ENCODE data around the gene JMJD4. TPM values are rescaled to one million over a fixed set of nuclear protein-coding genes. Genes with fewer than 3 reads are reported as not detected.
A peak's percentile ranks its signal among the peaks of the same experiment; 100 is the strongest.

JMJD4 gene
- total and polyA plus RNA-seq, 2 experiments from 2014 or later, result 11.5 to 17.7 TPM

DNA sequence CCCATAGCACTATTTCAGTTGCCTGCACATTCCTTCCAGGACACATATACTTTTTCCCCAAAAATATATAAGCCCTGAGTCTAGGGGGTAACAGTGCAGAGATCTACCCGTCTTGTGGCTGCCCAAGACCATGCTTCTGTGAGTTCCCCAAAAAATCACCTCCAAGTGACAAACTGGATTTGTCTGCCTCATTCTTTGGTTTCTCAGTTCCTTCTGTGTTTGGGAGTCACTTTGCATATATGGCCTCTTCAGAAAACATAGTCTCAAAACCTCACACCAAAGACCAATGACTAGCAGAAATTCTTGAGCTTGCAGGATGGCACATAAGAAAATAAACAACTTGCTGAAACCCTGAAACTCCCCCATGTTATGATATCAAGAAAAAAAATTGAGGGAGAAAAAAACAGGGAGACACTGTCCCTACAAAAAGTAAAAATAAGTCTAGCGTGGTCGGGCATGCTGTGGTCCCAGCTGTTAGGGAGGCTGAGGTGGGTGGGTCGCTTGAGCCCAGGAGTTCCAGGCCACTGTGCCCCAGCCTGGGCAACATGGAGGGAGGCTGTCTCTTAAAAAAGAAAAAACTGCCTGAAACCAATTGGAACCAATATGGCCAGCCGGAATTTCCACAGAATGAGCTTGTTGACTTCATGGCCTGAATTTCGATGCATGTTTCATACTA is 8.0 kb downstream of the JMJD4 start:
- Mint-ChIP-seq H3K27ac (no peak overlapping the region), H3K36me3 (ENCODE audit: low read depth) (peaks cover 27% of the 10 kb centered on the region), H3K27me3 (ENCODE audit: insufficient read depth, low read depth, poor library complexity) (peaks cover 21% of the 10 kb centered on the region), H3K4me1 (peaks cover 23% of the 10 kb centered on the region), H3K9me3 (peaks cover 31% of the 10 kb centered on the region), H3K4me3 (peak overlapping the region; percentile 79; the same call in 1 of the 3 replicates)
- Histone ChIP-seq H3K4me1 (ENCODE audit: insufficient read depth) (peaks cover 12% of the 10 kb centered on the region; the same call in 1 of the 2 replicates), H4K20me1 (replicated peaks; ENCODE audit: insufficient read depth) (no peaks in the 10 kb centered on the region), H3K4me3 (no peak overlapping the region), H2AFZ (no peak overlapping the region), H3K36me3 (ENCODE audit: insufficient read depth) (no peaks in the 10 kb centered on the region), H3K4me2 (no peak overlapping the region), H3K79me2 (replicated peaks; ENCODE audit: insufficient read depth) (no peaks in the 10 kb centered on the region), H3K27ac (ENCODE audit: low read depth) (no peak overlapping the region), H3K9me2 (ENCODE audit: insufficient read depth) (0 out of 2 replicates have a peak, but pooled peaks cover 4% of the 10 kb centered on the region), H3F3A (replicated peaks; ENCODE audit: low read depth) (0 out of 2 replicates have a peak, but pooled peaks cover 7% of the 10 kb centered on the region), H3K27me3 (ENCODE audit: insufficient read depth) (no peaks in the 10 kb centered on the region)
- TF ChIP-seq, protein P1, sequence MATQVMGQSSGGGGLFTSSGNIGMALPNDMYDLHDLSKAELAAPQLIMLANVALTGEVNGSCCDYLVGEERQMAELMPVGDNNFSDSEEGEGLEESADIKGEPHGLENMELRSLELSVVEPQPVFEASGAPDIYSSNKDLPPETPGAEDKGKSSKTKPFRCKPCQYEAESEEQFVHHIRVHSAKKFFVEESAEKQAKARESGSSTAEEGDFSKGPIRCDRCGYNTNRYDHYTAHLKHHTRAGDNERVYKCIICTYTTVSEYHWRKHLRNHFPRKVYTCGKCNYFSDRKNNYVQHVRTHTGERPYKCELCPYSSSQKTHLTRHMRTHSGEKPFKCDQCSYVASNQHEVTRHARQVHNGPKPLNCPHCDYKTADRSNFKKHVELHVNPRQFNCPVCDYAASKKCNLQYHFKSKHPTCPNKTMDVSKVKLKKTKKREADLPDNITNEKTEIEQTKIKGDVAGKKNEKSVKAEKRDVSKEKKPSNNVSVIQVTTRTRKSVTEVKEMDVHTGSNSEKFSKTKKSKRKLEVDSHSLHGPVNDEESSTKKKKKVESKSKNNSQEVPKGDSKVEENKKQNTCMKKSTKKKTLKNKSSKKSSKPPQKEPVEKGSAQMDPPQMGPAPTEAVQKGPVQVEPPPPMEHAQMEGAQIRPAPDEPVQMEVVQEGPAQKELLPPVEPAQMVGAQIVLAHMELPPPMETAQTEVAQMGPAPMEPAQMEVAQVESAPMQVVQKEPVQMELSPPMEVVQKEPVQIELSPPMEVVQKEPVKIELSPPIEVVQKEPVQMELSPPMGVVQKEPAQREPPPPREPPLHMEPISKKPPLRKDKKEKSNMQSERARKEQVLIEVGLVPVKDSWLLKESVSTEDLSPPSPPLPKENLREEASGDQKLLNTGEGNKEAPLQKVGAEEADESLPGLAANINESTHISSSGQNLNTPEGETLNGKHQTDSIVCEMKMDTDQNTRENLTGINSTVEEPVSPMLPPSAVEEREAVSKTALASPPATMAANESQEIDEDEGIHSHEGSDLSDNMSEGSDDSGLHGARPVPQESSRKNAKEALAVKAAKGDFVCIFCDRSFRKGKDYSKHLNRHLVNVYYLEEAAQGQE (IDR thresholded peaks at IDR 0.05; ENCODE audit: unreplicated experiment), result no peak
- TF ChIP-seq POLR2AphosphoS5 (IDR thresholded peaks at IDR 0.05; ENCODE audit: low read depth), result no peak
- no peak for TF ChIP-seq CREB1 (CRISPR knock-in tag; IDR thresholded peaks at IDR 0.05; ENCODE audit: low read depth)
- no peak for TF ChIP-seq ETS1 (IDR thresholded peaks at IDR 0.05)
- no peak for TF ChIP-seq EZH2phosphoT487 (IDR thresholded peaks at IDR 0.05; ENCODE audit: unreplicated experiment)
- TF ChIP-seq NANOG (IDR thresholded peaks at IDR 0.05; ENCODE audit: borderline replicate concordance), result no peak
- no peak for TF ChIP-seq ZNF331 (CRISPR knock-in tag; IDR thresholded peaks at IDR 0.05; ENCODE audit: low read depth)
- no peak for TF ChIP-seq ZNF462 (CRISPR knock-in tag; IDR thresholded peaks at IDR 0.05)
- TF ChIP-seq EZH2 (IDR thresholded peaks at IDR 0.05; ENCODE audit: low read depth, unreplicated experiment), result no peak
- TF ChIP-seq JUNB (IDR thresholded peaks at IDR 0.05; ENCODE audit: unreplicated experiment), result no peak
- TF ChIP-seq CTCF (conservative IDR thresholded peaks at IDR 0.05; ENCODE audit: low read depth in 2 of 2), result no peak
- no peak for TF ChIP-seq ZNF114 (CRISPR knock-in tag; IDR thresholded peaks at IDR 0.05)
- no peak for TF ChIP-seq STAT1 (IDR thresholded peaks at IDR 0.05; ENCODE audit: unreplicated experiment)
- ATAC-seq, result no peak
- DNase-seq (ENCODE audit: low spot score), result no peak

Measured in GM23338 (cell line).